HG03378 (cell line): Measurements from ENCODE around the gene TMEM97.
"Not testable (repeated sequence)": the region's sequence is repeated elsewhere in the genome, so short reads cannot be mapped to it uniquely, and the experiment has no call there.

Experiments used
- ATAC-seq: cut with Tn5 transposase; IDR thresholded peaks from one replicate; pipeline ENCODE4 v1.9.1; 2021; ENCODE audit warnings: mild to moderate bottlenecking, moderate library complexity; ENCODE audit not compliant: unreplicated experiment

TMEM97 gene

DNA sequence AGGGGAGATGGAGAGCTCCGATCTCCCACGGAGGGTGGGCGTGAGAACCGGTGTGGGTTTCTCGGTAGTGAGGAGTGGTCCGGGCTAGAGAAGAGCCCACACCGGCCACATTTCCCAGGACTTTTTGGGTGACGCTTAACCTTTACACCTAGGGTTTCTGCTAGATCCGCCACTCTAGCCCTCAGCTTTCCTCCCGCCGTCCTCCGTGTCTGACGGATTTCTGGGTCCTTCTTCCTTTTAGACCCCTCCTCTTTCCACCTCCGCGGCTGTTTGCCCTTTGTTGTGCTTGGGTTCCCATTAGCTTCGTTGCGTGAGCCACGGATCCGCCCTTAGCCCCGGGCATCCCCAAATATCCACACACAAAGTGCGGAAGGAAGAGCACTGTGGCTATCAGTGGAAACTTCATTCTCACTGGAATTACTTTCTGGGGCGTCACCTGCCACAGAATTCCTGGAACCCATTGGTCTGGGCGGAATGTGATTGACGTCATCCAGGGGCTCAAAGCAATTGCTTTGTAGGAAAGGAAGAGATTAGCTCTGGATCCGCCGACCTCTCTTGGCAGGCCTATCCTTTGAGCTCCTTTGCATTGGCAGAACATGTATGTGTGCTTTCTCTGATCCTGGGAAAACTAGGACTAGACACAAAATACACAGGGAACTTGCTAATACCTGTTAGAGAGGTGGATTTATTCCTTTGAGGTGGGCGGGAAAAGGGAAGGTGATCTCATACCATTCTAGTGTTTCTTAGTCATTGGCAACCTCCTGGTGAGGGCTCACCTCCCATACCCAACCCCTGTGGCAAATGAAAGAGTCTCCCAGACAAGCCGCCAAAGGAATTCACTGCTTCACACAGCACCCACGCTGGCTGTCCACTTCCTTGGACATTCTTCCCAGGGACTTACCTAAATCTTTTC lies 17.2 kb downstream of the TMEM97 start:
- no peak for ATAC-seq

DNA sequence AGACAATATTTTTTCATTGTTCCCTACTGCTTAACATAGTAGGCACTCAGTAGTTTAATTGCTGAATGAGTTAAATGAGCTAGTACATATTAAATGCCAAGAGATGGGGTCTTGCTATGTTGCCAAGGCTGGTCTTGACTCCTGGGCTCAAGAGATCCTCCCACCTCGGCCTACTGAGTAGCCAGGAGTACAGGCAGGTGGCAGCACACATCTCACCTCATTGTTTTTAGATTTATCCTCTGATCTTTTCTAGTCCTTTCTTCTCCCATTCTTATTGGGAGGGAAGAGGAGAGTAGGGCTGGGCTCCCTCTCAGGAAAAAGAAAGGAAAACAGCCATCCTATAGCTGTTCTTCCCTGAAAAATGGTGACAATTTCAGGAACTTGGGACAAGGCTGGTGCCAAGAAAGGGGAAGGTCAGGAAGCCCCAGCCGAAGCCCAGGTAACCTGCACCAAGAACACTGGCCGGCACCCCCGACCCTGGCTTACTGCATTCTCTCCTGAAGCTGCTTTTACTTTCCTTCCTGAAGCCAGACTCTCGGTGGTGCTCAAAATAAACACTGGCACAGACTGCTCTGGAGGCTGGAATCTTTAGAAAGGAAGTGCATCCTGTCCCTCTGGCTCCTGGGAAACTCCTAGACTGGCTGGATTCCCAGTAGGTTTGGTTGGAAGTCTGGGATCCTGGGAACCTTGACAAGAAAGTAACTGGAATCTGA lies 19.2 kb downstream of the TMEM97 start:
- no peak for ATAC-seq

DNA sequence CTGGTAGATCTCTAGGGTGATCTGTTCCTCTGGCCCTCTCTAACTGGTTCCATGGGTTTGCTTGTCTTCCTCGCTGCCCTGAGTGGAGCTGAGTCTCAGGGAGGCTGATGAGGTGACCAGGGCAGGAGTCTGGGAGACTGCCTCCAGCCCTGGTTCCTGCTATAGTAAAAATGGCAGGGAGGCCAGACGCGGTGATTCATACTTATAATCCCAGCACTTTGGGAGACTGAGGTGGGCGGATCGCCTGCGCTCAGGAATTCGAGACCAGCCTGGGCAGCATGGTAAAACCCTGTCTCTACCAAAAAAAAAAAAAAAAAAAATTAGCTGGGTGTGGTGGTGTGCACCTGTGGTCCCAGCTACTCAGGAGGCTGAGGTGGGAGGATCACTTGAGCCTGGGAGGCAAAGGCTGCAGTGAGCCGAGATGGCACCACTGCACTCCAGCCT lies 19.8 kb downstream of the TMEM97 start:
- not testable (repeated sequence) for ATAC-seq

DNA sequence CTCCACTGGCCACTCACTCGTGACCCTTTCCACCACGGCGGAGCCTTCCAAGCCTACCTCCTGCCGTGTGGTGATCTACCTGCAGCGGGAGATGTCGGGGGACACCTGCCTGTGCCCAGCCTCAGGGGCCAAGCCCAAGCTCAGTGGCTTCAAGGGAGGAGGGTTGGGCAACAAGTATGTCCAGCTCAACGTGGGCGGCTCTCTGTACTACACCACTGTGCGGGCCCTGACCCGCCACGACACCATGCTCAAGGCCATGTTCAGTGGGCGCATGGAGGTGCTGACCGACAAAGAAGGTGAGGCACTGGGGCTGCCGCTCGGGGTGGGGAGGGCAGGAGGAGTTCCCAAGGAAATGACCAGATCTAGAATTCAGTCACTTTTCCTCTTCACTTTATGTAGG lies 20.4 kb downstream of the TMEM97 start:
- no peak for ATAC-seq

DNA sequence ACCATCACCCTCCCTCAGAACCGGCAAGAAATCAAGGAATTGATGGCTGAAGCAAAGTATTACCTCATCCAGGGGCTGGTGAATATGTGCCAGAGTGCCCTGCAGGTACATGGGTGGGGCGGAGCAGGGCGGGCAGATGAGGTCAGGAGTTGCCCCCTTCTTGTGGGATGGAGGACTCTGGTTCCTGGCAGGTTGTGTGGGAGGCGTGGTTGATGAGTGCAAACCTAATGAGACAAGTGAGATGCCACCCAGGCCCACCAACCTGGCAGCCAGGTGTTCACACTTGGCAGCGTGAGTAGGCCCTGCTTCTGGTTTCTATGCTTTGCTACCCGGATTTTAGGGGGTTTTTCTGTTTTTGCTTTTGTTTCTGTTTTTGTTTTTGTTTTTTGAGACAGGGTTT lies 21.4 kb downstream of the TMEM97 start:
- no peak for ATAC-seq

DNA sequence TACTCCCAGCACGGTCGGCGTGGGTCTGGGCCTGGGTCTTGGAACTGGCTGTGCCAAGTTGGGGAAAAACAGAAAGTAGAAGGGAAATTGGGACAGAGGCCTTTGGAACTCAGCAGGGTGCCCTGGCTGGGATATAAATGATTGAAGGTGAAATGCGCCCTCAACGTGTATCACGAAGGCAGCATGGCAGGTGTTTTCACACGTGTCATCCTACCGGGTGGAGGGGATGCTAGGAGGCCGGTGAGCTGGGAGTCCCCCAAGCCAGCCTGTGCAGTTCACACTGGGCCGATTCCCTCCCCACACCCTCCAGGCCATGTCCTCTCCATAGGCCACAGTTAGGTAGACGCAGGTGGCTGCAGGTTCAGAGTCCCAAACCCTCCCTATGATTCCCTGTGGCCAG lies 22.5 kb downstream of the TMEM97 start:
- ATAC-seq, result no peak

DNA sequence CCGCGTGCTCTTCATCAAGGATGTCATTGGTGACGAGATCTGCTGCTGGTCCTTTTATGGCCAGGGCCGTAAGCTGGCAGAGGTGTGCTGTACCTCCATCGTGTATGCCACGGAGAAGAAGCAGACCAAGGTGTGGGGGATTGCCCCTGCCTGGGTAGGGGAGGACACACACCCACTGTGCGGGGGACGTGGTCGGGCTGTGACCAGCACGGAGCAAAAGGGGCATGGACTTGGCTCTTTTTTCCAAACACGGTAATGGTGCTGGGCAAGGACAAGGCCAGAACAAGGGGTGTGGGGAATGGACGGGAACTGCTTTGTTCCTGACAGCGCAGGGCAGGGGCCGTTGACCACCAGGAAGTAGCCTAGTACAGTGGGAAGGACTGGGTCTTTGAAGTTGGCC lies 23.3 kb downstream of the TMEM97 start:
- no peak for ATAC-seq

DNA sequence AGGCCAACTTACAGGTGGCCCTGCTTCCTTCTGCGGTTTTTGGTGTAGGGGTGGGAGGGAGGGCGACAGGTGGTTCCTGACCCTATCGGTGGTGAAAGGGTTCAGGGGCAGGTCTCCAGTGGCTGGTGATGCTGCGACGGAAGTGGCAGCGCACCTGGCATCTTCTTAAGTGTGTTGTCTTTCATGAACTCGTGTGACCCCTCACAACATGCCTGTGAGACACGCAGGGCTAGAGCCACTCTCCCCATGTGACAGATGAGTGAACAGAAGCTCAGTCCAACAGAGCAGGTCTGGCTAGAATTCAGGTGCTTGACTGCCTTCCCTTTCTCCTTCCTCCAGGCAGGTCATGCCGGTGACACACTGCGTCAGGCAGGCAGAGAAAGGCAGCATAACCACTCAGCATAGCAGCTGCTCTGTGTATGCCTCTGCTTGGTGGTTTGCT lies 24.5 kb downstream of the TMEM97 start:
- ATAC-seq, result no peak

DNA sequence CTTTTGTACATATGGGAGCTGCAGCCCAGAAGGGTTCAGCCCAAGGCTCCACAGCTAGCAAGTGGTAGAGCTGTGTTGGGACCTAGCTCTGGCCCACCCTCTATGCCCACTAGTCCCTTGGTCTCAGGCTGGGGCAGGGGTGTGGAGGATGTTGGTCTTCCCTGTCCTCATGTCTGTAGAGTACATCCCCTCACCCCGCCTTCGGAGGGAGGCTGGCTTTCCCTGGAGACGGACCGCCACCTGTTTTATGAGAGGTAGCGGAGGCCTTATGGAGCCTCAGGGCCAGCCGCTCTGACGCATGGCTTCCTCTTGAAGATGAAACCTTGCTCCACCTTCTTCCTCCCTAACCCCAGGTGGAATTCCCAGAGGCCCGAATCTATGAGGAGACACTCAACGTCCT lies 25.0 kb downstream of the TMEM97 start:
- ATAC-seq, result no peak

DNA sequence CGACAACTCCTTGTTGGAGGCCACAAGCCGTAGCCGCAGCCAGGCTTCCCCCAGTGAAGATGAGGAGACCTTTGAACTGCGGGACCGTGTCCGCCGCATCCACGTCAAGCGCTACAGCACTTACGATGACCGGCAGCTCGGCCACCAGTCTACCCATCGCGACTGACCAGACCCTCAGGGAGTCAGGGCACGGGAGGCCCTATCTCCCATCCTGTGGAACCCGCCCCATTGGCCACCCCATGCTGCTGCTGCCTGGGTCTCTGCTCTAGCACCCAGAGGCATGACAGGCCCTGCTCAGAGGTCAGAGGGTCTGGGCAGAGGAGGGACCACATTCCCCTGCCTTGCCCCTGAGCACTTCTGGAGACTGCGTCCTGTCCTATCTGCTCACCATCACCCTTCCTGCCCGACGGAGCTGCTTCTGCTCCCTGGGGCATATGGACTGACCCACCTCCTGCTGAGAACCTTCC lies 25.5 kb downstream of the TMEM97 start:
- ATAC-seq, result no peak

DNA sequence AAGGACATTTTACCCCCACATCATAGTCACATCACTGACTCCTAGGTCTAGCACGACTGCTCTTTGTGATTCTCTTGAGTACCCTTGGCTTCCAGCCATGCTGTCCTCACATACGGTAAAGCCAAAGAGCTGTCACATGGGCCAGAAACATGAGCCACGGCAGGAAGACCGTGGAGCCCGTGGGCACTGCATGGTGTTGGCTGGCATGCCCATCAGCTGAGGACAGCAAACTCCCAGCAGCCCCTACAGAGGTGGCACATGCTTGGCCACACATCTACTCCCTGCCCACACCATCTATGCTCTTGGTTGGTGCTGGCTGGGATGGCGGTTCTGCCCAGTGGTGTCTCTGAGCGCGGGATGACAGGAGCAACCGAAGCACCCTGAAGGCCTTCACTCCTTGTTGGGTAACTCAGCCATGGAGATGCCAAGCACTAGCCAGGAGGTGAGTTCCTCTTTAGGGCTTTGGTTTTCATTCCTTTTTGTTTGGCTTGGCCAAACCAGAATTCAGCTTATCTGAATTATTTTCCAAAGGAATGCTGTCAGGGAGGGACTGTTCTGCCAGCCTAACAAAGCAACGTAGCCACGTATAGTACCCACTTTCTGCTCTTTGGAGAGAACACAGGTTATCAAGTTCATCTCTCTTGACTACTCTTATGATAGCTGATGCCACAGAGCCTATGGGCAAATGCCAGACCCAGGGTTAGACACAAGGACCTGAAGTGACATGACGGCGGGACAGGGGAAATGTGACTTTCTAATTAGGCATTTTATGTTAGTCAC lies 26.6 kb downstream of the TMEM97 start:
- ATAC-seq, result no peak

DNA sequence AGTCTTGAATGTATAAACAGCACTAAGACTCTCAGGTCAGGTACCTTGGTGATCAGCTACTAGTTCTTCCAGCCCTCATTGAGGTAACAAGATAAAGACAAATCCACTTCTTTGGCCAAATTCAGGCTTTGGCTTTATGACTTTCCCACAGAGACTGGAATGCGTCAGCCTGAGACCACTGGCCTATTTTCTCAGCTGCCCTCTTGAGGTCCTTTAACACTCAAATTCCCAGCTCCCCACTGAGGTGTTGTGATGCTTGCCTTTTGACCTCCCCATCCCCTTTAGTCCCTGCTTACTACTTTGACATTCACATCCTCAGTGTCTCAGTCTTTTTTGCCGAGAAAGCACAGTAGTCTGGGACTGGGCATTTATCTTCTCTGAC lies 27.2 kb downstream of the TMEM97 start:
- no peak for ATAC-seq

DNA sequence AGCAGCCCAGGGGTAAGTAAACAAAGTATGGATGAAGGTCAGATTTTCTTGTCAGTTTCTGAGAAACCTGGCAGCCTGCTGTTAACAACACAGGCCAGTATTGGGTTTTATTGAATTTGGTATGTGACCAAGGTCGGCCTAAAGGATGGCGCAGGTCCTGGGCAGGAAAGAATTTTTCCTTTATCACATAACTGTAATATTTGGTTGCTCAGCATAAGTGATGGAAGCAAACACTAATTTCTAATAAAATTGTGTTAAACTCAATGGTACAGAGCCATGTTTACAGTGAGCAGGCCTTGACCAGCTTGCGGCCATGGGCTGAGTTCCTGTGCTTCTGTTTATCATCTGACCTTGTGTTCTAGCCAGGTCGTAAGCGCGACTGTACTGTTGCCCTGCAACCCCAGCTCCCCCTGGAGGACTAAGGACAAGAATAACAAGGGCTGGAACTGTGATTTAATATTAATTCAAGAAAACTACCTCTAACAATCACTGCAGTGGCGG lies 27.8 kb downstream of the TMEM97 start:
- no peak for ATAC-seq

DNA sequence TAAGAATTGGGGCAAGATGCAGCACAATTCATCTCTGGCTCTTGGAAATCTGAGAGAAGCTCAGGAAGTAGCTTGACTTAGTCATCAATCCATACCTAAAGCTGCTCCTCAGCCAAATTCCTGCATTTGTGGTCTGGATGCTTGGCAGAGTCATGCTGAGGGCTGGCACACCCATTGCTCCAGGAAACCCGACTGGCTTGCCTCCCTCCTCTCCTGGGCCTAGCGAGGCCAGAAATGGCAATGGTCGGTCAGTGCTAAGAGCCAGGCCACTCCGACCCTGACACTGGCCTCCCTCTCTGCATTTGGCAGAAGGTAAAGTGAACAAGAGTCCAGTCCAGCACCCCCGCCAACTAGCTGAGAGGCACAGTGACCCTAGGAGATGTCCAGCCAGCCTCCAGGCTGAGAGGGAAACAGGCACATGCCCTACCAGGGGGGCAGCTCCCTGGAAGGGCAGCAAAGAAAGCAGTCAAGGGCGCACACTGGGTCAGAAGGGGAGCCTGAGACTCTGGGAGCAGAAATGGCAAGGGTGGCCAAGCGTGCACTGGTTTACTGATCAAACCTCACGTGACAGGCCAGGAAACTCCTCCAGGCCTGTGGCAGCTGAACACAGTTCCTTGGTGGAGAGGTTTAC lies 28.4 kb downstream of the TMEM97 start:
- ATAC-seq, result no peak

DNA sequence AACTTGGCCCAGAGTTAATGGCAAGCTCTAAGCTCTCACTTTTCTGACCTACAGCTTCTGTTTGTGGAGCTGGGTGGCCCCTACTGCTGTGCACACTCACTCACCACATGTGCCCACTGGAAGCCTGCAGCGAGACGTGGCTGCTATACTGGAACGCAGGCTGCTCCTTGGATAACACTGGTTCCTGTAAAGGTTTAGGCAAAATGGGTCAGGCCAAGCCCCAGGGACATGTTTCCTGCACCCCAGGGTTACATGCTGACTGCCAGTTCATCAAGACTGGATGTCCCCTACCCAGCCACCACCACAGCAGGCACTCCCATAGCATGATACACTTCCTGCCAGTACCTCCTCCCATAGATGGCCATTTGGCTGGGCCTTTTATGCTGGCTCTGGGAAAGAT lies 30.0 kb downstream of the TMEM97 start:
- ATAC-seq, result no peak

DNA sequence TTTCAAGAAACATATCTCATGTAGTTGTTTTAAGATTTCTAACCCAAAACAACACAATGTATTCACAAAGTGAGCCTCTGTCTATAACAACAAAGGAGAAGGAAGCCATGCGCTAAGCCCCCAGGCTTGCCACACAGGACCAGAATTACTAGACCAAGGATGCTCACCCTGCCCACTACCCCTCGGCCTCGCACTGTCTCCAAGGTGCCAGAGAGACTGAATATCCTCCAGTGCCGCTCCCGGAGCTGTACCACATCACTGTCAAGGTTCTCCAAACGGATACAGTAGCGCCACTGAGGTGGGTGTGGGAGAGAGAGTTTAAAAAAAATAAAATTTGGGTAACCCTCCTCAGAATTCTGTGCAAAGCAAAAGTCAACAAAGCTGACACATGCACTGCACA lies 31.3 kb downstream of the TMEM97 start:
- no peak for ATAC-seq

DNA sequence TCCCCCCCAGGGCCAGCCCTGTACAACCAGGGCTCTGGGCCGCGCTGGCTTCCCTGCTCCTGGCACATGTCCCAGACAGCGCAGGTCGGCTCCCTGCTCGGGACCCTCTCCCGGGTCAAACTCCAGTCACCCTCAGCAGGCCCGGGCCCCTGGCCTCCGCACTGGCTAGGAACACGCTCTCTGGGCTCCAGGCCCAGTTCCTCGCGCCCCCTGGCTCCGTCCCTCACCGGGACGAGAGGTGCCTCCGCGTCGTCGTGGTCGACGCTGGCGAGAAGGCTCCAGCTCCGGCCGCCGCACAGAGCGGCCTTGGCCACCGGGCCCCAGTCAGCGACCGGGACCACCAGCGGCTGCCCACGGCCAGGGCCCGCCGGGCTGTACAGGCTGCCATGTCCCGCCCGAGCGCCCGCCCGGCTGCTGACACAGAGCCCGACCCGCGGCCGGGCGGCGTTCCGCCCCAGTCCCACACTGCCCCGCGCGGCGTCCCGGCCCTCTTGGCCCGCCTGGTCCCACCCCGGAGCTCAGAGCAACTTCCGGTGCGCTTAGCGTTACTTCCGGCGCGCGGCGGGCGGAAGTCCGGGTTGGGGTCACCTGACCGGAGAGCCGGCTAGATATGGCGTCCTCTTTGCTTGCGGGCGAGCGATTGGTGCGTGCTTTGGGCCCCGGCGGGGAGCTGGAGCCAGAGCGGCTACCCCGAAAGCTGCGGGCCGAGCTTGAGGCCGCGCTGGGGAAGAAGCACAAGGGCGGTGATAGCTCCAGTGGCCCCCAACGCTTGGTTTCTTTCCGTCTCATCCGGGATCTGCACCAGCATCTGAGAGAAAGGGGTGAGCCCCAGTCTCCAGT lies 38.3 kb downstream of the TMEM97 start, which contains the start of gene POLDIP2:
Gene POLDIP2, minus strand, starts transcription at position 467 of the 840 bp plus-strand sequence. Its CDS starts 79 bp downstream, at position 388.
- peak; percentile 82 for ATAC-seq

DNA sequence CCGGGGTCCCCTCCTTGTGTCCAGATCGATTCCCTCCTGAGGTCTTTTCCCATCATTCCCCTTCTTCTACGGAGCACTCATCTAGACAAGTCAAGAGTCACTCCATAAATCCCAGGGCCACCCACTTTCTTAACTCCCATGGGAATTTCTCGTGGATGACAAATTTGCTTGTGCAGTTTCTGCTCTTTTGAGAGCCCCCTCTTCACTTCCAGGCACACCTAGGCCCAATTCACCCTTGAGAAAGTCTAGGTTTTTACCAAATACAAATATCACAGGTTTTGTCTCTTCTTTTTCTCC lies 38.8 kb downstream of the TMEM97 start:
- ATAC-seq, result no peak

DNA sequence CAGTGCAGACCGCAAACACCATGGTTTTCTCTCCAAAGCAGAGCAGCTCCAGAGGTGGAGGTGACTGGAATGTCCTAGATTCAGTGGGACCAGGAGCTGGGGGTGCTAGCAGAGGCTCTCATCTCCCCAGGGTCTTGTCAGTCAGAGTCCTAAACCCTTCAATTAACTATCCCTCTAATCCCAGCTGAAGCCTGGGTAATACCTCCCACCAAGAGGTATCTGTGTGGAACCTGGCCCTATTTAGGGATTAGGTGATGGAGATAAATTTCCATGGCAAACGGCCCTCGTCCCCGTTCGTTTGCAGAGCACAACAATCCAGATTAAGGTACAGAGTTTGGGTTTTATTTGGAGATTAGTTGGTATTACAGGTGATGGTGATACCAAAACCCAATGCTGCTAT lies 44.2 kb downstream of the TMEM97 start:
- ATAC-seq, result no peak
